IPS DF 4.7 (cell line): ENCODE results near the gene GALNT5.
A peak's percentile ranks its signal among the peaks of the same experiment; 100 is the strongest.

ENCODE experiments used
- DNase-seq: peaks from one replicate; pipeline ENCODE4 v3.0.0-alpha.2; 2013; ENCODE audit warnings: low spot score; ENCODE audit errors: extremely low read depth

GALNT5 gene

GRCh38 chr2:157287160-157287559, 29.7 kb downstream of the GALNT5 start:
- no peak for DNase-seq

- no peak for DNase-seq
These were observed 33.0 kb downstream of the GALNT5 start for GRCh38 chr2:157290525-157290924.

GRCh38 chr2:157291018-157291417, 33.5 kb downstream of the GALNT5 start:
- no peak for DNase-seq

GRCh38 chr2:157292853-157293252, 35.3 kb downstream of the GALNT5 start:
- DNase-seq: no peak

- DNase-seq: no peak
These were observed 39.0 kb downstream of the GALNT5 start for GRCh38 chr2:157296490-157296889.

GRCh38 chr2:157296958-157297357, 39.5 kb downstream of the GALNT5 start:
- no peak for DNase-seq

GRCh38 chr2:157301307-157301706, 43.8 kb downstream of the GALNT5 start:
- DNase-seq: no peak

- DNase-seq: peak; percentile 16
These were observed 45.1 kb downstream of the GALNT5 start for GRCh38 chr2:157302492-157303099.

GRCh38 chr2:157303612-157304011, 46.1 kb downstream of the GALNT5 start:
- DNase-seq: no peak

- no peak for DNase-seq
These were observed 47.6 kb downstream of the GALNT5 start for GRCh38 chr2:157304811-157305722.

- no peak for DNase-seq
These were observed 48.2 kb downstream of the GALNT5 start for GRCh38 chr2:157305723-157306110.

GRCh38 chr2:157307021-157307420, 49.5 kb downstream of the GALNT5 start:
- no peak for DNase-seq

GRCh38 chr2:157309878-157310277, 52.4 kb downstream of the GALNT5 start:
- DNase-seq: no peak

- no peak for DNase-seq
These were observed 54.2 kb downstream of the GALNT5 start for GRCh38 chr2:157311706-157312105.

GRCh38 chr2:157312866-157313486, 55.5 kb downstream of the GALNT5 start:
- DNase-seq: no peak

GRCh38 chr2:157315901-157316300, 58.4 kb downstream of the GALNT5 start:
- DNase-seq: peak; percentile 25

GRCh38 chr2:157318884-157319283, 61.4 kb downstream of the GALNT5 start:
- DNase-seq: no peak

GRCh38 chr2:157319795-157320194, 62.3 kb downstream of the GALNT5 start:
- no peak for DNase-seq

GRCh38 chr2:157320409-157320808, 62.9 kb downstream of the GALNT5 start:
- DNase-seq: no peak

GRCh38 chr2:157321466-157321865, 64.0 kb downstream of the GALNT5 start:
- no peak for DNase-seq

GRCh38 chr2:157322432-157322831, 64.9 kb downstream of the GALNT5 start:
- no peak for DNase-seq

GRCh38 chr2:157324331-157324843, 66.9 kb downstream of the GALNT5 start:
- DNase-seq: no peak
